H1 (cell line): ENCODE results near the gene PPARD. TPM values are rescaled to one million over a fixed set of nuclear protein-coding genes. Genes with fewer than 3 reads are reported as not detected.

Source experiments
- CTCF ChIA-PET: fragments of 300-600 bp; sonication (Branson Sonifier 250); formaldehyde crosslinking; loops from one replicate; lab custom pipeline; 2021; ENCODE audit not compliant: partially characterized antibody; lab: Charles Lee
- POLR2A ChIA-PET: fragments of 300-600 bp; sonication (Branson Sonifier 250); formaldehyde crosslinking; loops from one replicate; lab custom pipeline; 2021; ENCODE audit warnings: inconsistent platforms; ENCODE audit not compliant: partially characterized antibody; lab: Charles Lee
- DNase-seq, 2 experiments: peaks; one replicate each; pipeline versions ENCODE4 v3.0.0 to v3.0.0-alpha.2; 2010 to 2022; ENCODE audit warnings: low spot score in 2 of 2, low read depth in 1 of 2, mixed read lengths in 1 of 2
- FAIRE-seq: peaks from 2 replicates; lab custom pipeline; 2011; peaks lifted over from hg19 to GRCh38; lab: Jason Lieb, UNC
- H2AFZ ChIP-seq: 2 replicates; pipeline ENCODE4 v1.8.1; 2012; ENCODE audit warnings: low read length, inconsistent platforms
- H2AK5ac ChIP-seq: 2 replicates; pipeline ENCODE4 v1.6.1; 2013; ENCODE audit warnings: low read depth, low read length
- H2BK120ac ChIP-seq: replicated peaks from 2 replicates; pipeline ENCODE3; 2013; ENCODE audit warnings: low read depth, low read length, inconsistent platforms
- H2BK12ac ChIP-seq: 2 replicates; pipeline ENCODE4 v1.6.1; 2013; ENCODE audit warnings: low read depth, low read length
- H2BK15ac ChIP-seq: 2 replicates; pipeline ENCODE4 v1.6.1; 2013; ENCODE audit warnings: low read length
- H2BK20ac ChIP-seq: 2 replicates; pipeline ENCODE4 v1.6.1; 2013; ENCODE audit warnings: low read length
- H2BK5ac ChIP-seq: 2 replicates; pipeline ENCODE4 v1.6.1; 2013; ENCODE audit warnings: low read depth, low read length
- H3K14ac ChIP-seq: 2 replicates; pipeline ENCODE4 v1.6.1; 2013; ENCODE audit warnings: inconsistent platforms; ENCODE audit not compliant: insufficient read length
- H3K18ac ChIP-seq: 2 replicates; pipeline ENCODE4 v1.6.1; 2013; ENCODE audit warnings: low read length; ENCODE audit errors: extremely low read depth
- H3K23ac ChIP-seq: 2 replicates; pipeline ENCODE4 v1.6.1; 2013; ENCODE audit warnings: inconsistent platforms; ENCODE audit not compliant: insufficient read length
- H3K23me2 ChIP-seq: 2 replicates; pipeline ENCODE4 v1.6.1; 2013; ENCODE audit warnings: low read depth, low read length
- H3K27ac ChIP-seq: 2 replicates; pipeline ENCODE4 v1.6.1; 2011; ENCODE audit warnings: low read depth, low read length, inconsistent platforms
- H3K27me3 ChIP-seq, 4 experiments: replicated peaks in 1 of 4; 1 replicate in 1 of 4; 2 replicates in 3 of 4; pipeline versions ENCODE4 v1.6.1 to v1.8.1; 2011 to 2013; ENCODE audit warnings: low read length in 3 of 4, mild to moderate bottlenecking in 3 of 4, inconsistent platforms in 2 of 4, mixed read lengths in 2 of 4, moderate library complexity in 1 of 4; ENCODE audit not compliant: control insufficient read depth in 3 of 4, insufficient read depth in 3 of 4; ENCODE audit errors: extremely low read depth in 1 of 4
- H3K36me3 ChIP-seq, 4 experiments: 2 replicates each; pipeline versions ENCODE4 v1.6.1 to v1.8.1; 2011 to 2013; ENCODE audit warnings: mild to moderate bottlenecking in 4 of 4, low read length in 3 of 4, moderate library complexity in 2 of 4, control low read depth in 1 of 4, inconsistent platforms in 1 of 4; ENCODE audit not compliant: insufficient read depth in 4 of 4, control insufficient read depth in 2 of 4
- H3K4ac ChIP-seq: replicated peaks from 2 replicates; pipeline ENCODE3; 2013; ENCODE audit warnings: low read length, low read depth, mixed read lengths, inconsistent platforms; ENCODE audit not compliant: insufficient read length
- H3K4me1 ChIP-seq, 4 experiments: replicated peaks in 1 of 4; 1 replicate in 1 of 4; 2 replicates in 3 of 4; pipeline versions ENCODE4 v1.6.1 to v1.8.1; 2011 to 2013; ENCODE audit warnings: low read length in 3 of 4, inconsistent platforms in 2 of 4, mixed read lengths in 1 of 4; ENCODE audit not compliant: insufficient read depth in 4 of 4, control insufficient read depth in 3 of 4
- H3K4me2 ChIP-seq, 2 experiments: 2 replicates each; pipeline versions ENCODE4 v1.6.1 to v1.8.1; 2011 to 2013; ENCODE audit warnings: low read depth in 2 of 2, low read length in 2 of 2, control low read depth in 1 of 2, inconsistent platforms in 1 of 2, mild to moderate bottlenecking in 1 of 2; ENCODE audit not compliant: insufficient read depth in 1 of 2
- H3K4me3 ChIP-seq, 4 experiments: fragments of 200-600, 300-600 bp in 1 of 4; sonication (generic), shearing (Covaris generic), sonication (Bioruptor Twin) in 1 of 4; 2 replicates each; pipeline versions ENCODE4 v1.5.1 to v1.8.1; 2011 to 2016; ENCODE audit warnings: low read length in 4 of 4, low read depth in 3 of 4, control low read depth in 2 of 4, inconsistent platforms in 2 of 4, mild to moderate bottlenecking in 2 of 4, mixed read lengths in 1 of 4, moderate library complexity in 1 of 4; ENCODE audit not compliant: insufficient read depth in 2 of 4; ENCODE audit errors: extremely low read depth in 1 of 4
- H3K56ac ChIP-seq: replicated peaks from 2 replicates; pipeline ENCODE3; 2013; ENCODE audit warnings: low read depth, mild to moderate bottlenecking, mixed read lengths, low read length, inconsistent platforms; ENCODE audit not compliant: insufficient read length
- H3K79me1 ChIP-seq: 2 replicates; pipeline ENCODE4 v1.6.1; 2013; ENCODE audit warnings: low read depth, low read length, control low read depth
- H3K79me2 ChIP-seq, 2 experiments: 2 replicates each; pipeline versions ENCODE4 v1.6.1 to v1.8.1; 2012 to 2013; ENCODE audit warnings: low read length in 2 of 2, mild to moderate bottlenecking in 2 of 2, inconsistent platforms in 1 of 2; ENCODE audit not compliant: insufficient read depth in 2 of 2, control insufficient read depth in 1 of 2
- H3K9ac ChIP-seq, 4 experiments: replicated peaks in 1 of 4; 1 replicate in 1 of 4; 2 replicates in 3 of 4; pipeline versions ENCODE4 v1.6.1 to v1.8.1; 2011 to 2013; ENCODE audit warnings: low read depth in 3 of 4, low read length in 3 of 4, control low read depth in 2 of 4, mild to moderate bottlenecking in 2 of 4, moderate library complexity in 2 of 4, inconsistent platforms in 1 of 4; ENCODE audit errors: extremely low read depth in 1 of 4
- H3K9me3 ChIP-seq, 2 experiments: 2 replicates each; pipeline versions ENCODE4 v1.6.1 to v1.8.1; 2012 to 2013; ENCODE audit warnings: mild to moderate bottlenecking in 2 of 2, moderate library complexity in 2 of 2, control low read depth in 1 of 2, inconsistent platforms in 1 of 2, low read depth in 1 of 2, low read length in 1 of 2, mixed read lengths in 1 of 2; ENCODE audit not compliant: insufficient read depth in 2 of 2
- H4K20me1 ChIP-seq, 2 experiments: replicated peaks in 1 of 2; 2 replicates each; pipeline versions ENCODE3 to v1.8.1; 2011 to 2013; ENCODE audit warnings: inconsistent platforms in 2 of 2, low read length in 2 of 2, mild to moderate bottlenecking in 1 of 2; ENCODE audit not compliant: insufficient read depth in 2 of 2, control insufficient read depth in 1 of 2
- H4K5ac ChIP-seq: 2 replicates; pipeline ENCODE4 v1.6.1; 2013; ENCODE audit warnings: low read length, low read depth, mixed read lengths, inconsistent platforms; ENCODE audit not compliant: insufficient read length
- H4K8ac ChIP-seq: 2 replicates; pipeline ENCODE4 v1.8.0; 2013; ENCODE audit warnings: mild to moderate bottlenecking, moderate library complexity, low read length, inconsistent platforms; ENCODE audit not compliant: insufficient read depth; ENCODE audit errors: extremely low read depth
- H4K91ac ChIP-seq: replicated peaks from 2 replicates; pipeline ENCODE3; 2013; ENCODE audit warnings: low read length, mixed read lengths, inconsistent platforms; ENCODE audit not compliant: insufficient read length
- BACH1 ChIP-seq: IDR thresholded peaks from 2 replicates; pipeline ENCODE4 v1.6.1; 2012; ENCODE audit warnings: low read length, improper control_type of control experiment
- CTCF ChIP-seq, 3 experiments: IDR thresholded peaks; 1 replicate in 2 of 3; 2 replicates in 1 of 3; pipeline versions ENCODE4 v1.5.1 to v1.6.1; 2011; ENCODE audit warnings: low read length in 3 of 3, mild to moderate bottlenecking in 3 of 3, inconsistent platforms in 2 of 3, low read depth in 1 of 3, moderate library complexity in 1 of 3; ENCODE audit not compliant: insufficient read depth in 1 of 3; ENCODE audit errors: control extremely low read depth in 1 of 3
- GABPA ChIP-seq: IDR thresholded peaks from 2 replicates; pipeline ENCODE4 v1.6.1; 2011; ENCODE audit warnings: mild to moderate bottlenecking, low read length, moderate library complexity, borderline replicate concordance; ENCODE audit not compliant: insufficient read depth
- RAD21 ChIP-seq, 2 experiments: IDR thresholded peaks in 1 of 2; conservative IDR thresholded peaks in 1 of 2; 2 replicates each; pipeline ENCODE4 v1.6.1; 2011; ENCODE audit warnings: low read depth in 2 of 2, low read length in 2 of 2, improper control_type of control experiment in 1 of 2, inconsistent platforms in 1 of 2, mild to moderate bottlenecking in 1 of 2, moderate library complexity in 1 of 2
- WGBS, 2 experiments: shearing (Covaris generic) in 1 of 2; methylation state at CpG; one replicate each; pipeline versions ENCODE4 v1.1.6 to v1.1.7; 2013 to 2015; ENCODE audit warnings: low lambda C conversion rate in 2 of 2, mixed read lengths in 2 of 2, inconsistent platforms in 1 of 2, low coverage in 1 of 2, missing lambda C conversion rate in 1 of 2; ENCODE audit not compliant: insufficient replicate concordance in 2 of 2, insufficient coverage in 1 of 2, insufficient read length in 1 of 2; ENCODE audit errors: extremely low coverage in 1 of 2, missing lambda C conversion rate in 1 of 2; 5-methylcytosine and 5-hydroxymethylcytosine counted together
- polyA plus RNA-seq, 7 experiments: library from polyadenylated mRNA; depleted of rRNA in 3 of 7; stranded (reverse) in 5 of 7; unstranded in 2 of 7; fragments of >200 nt in 5 of 7; fragments of 200-250 nt in 2 of 7; gene quantifications; 1 replicate in 5 of 7; 2 replicates in 1 of 7; 4 replicates in 1 of 7; pipeline versions ENCODE4 v1.2.1 to v1.2.3, GENCODE V29; 2011 to 2013; ENCODE audit warnings: missing spikeins in 2 of 7, mixed read lengths in 2 of 7
- total RNA-seq: library from RNA; stranded (reverse); fragmentation: NEBNext Ultra II Directional; extraction: Animal tissue kit (Norgen Biotek cat#: 25700); gene quantifications from 2 replicates; pipeline ENCODE4 v1.2.1, GENCODE V29; 2021

The PPARD gene
- total and polyA plus RNA-seq, 2 of the 8 experiments (the other 6 are each of a cell fraction or from before 2014, with no cell fraction given): 14.6 to 14.9 TPM

DNA sequence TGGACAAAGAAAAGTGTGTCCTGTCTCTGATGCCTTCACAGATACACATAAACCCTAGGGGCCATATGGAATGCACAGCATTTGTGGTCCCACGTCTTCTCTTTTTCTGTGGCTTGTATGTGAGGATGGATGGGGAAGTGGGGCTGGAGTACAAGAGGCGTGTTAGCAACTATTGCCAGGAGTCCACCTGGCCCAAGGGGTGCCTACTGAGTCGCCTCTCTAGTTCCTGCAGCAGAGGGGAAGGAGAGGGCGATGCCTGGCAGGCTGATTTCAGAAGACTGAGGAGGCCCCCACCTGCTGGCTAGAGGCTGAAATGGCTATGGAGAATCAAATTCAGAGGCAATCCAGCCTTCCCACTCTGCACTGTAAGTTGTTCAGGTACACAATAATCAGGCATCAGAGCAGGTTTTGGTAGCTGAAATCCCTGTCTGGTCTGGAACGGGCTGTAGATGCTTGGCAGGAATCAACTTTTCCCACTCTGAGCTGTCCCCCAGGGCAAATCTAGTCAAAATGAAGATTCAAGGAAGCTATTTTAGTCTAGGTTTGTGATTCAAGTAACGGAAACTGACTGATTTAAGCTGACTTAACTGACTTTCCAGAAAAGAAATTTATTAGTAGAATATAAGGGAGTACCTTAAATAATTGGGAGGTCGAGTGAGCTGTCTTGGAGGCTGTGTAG, 14.9 kb upstream of the PPARD start:
- CTCF ChIA-PET: interaction anchor here (0.7 to 21.2 kb wide), 23 partner anchors 10 to 211 kb away, joined by 3 to 358 read pairs (median 4); partner anchors contain the start of genes DEF6 and PPARD
- POLR2A ChIA-PET: interaction anchor here (1.4 kb wide), 1 partner anchor 141 kb away, joined by 4 read pairs; the partner anchor contains the start of gene RPL10A
- H3K23me2 ChIP-seq: no peaks in the 10 kb centered on the region
- no peaks in the 10 kb centered on the region for H4K20me1 ChIP-seq
- FAIRE-seq: no peak
- H3K27me3 ChIP-seq: no peaks in the 10 kb centered on the region
- H3K4ac ChIP-seq: no peak overlapping the region
- H2AK5ac ChIP-seq: no peak overlapping the region
- no peak overlapping the region for H2BK20ac ChIP-seq
- no peaks in the 10 kb centered on the region for H3K36me3 ChIP-seq
- no peak overlapping the region for H3K27ac ChIP-seq
- TF ChIP-seq CTCF (IDR thresholded peaks at IDR 0.05; ENCODE audit: control extremely low read depth in 1 of 3, insufficient read depth in 1 of 3, low read depth in 1 of 3, low read length in 3 of 3) (peak; percentile 51 to 84 (median 74)), BACH1 (no peak), GABPA (peak; percentile 24; the same call in 1 of the 2 replicates), RAD21 (IDR thresholded peaks at IDR 0.05 in 1 of 2, conservative IDR thresholded peaks at IDR 0.05 in 1 of 2; ENCODE audit: low read depth in 2 of 2, low read length in 2 of 2) (peak; percentile 62 to 76)
- TF ChIP-seq, all 59 proteins: peak for 3
- Histone ChIP-seq H2BK15ac (peak overlapping the region; percentile 51; the same call in 1 of the 2 replicates), H3K14ac (no peak overlapping the region), H2BK120ac (no peak overlapping the region), H3K9me3 (peaks cover 4% of the 10 kb centered on the region in 2 experiments; a peak in 3 of 4 replicates), H3K4me3 (no peak overlapping the region), H4K8ac (peak overlapping the region; percentile 66; the same call in 1 of the 2 replicates), H3K4me2 (no peak overlapping the region), H4K5ac (no peak overlapping the region), H4K91ac (no peak overlapping the region), H3K79me2 (no peaks in the 10 kb centered on the region), H2BK12ac (no peak overlapping the region), H3K23ac (no peak overlapping the region), H2BK5ac (no peak overlapping the region), H2AFZ (peak overlapping the region; percentile 64; the same call in 1 of the 2 replicates), H3K9ac (no peak overlapping the region), H3K79me1 (no peaks in the 10 kb centered on the region), H3K56ac (no peak overlapping the region), H3K18ac (no peak overlapping the region), H3K4me1 (0 out of 7 replicates have a peak, but pooled peaks cover 0 to under 1% (median 0%) of the 10 kb centered on the region in 4 experiments)
- DNase-seq: peak in 1 of 2 experiments; percentile 79
- WGBS, 2 experiments: 54% methylated on average over 7 of the region's 7 CpGs; no CpG with 5 or more reads in 1 of the 2 experiments
